ENCODE measurements around the gene SNU13. TPM values are rescaled to one million over a fixed set of nuclear protein-coding genes. Genes with fewer than 3 reads are reported as not detected.

Gene SNU13
- total and polyA plus RNA-seq, 2 of the 4 experiments (the other 2 are of a cell fraction) = 122 to 185 TPM

DNA sequence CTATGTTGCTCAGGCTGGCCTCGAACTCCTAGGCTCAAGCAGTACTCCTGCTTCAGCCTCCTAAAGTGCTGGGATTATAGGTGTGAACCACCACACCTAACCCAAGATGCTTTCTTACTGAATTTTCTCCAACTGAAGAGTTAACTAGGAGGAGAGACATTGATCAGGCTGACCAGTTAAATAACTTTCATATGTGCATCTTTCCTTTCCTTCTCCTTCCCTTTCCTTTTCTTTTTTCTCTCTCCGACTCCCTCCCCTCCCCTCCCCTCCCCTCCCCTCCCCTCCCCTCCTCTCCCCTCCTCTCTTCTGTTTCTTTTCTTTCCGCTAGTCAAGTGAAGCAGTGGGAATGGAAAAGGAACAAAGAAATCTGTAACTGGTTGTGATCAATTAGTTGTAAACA, 40.9 kb downstream of the SNU13 start:
- BruUV-seq (replicated peaks) = no TSS peak
- Histone ChIP-seq H2BK15ac (ENCODE audit: low read depth, low read length) (no peak overlapping the region), H3K23ac (ENCODE audit: low read depth, low read length) (no peak overlapping the region), H3K9me3 (ENCODE audit: control insufficient read depth, insufficient read depth, low read length) (no peaks in the 10 kb centered on the region), H3K9me1 (ENCODE audit: insufficient read depth, low read length) (peaks cover 5% of the 10 kb centered on the region; the same call in 1 of the 2 replicates), H2BK20ac (ENCODE audit: low read depth, low read length) (no peak overlapping the region), H3K36me3 (ENCODE audit: control insufficient read depth, insufficient read depth, low read length) (peaks cover 56% of the 10 kb centered on the region), H2AK5ac (ENCODE audit: low read depth, low read length) (no peak overlapping the region), H3K4ac (ENCODE audit: low read depth, low read length) (no peak overlapping the region), H3K56ac (ENCODE audit: extremely low read depth, insufficient read depth, low read length) (no peak overlapping the region), H4K5ac (ENCODE audit: low read depth, low read length) (no peak overlapping the region), H3K9ac (ENCODE audit: low read depth, low read length) (no peak overlapping the region), H4K8ac (ENCODE audit: low read depth in 2 of 2, low read length in 2 of 2) (no peak overlapping the region), H2BK120ac (ENCODE audit: low read depth, low read length) (no peak overlapping the region), H3K4me1 (ENCODE audit: control insufficient read depth, insufficient read depth, low read length) (no peaks in the 10 kb centered on the region; the same call in 1 of the 2 replicates), H2AFZ (replicated peaks; ENCODE audit: low read length, poor library complexity) (no peak overlapping the region), H4K91ac (ENCODE audit: insufficient read depth, low read depth, low read length) (no peak overlapping the region), H3K27ac (ENCODE audit: insufficient read depth, low read length) (no peak overlapping the region), H3K4me3 (ENCODE audit: insufficient read depth, low read depth, low read length) (no peak overlapping the region), H3K4me2 (ENCODE audit: low read depth, low read length) (no peak overlapping the region), H2BK5ac (ENCODE audit: low read depth, low read length, poor library complexity, severe bottlenecking) (no peak overlapping the region), H2AK9ac (replicated peaks; ENCODE audit: low read depth, low read length, poor library complexity) (no peak overlapping the region), H3K27me3 (ENCODE audit: control insufficient read depth, insufficient read depth, low read length) (no peaks in the 10 kb centered on the region), H3K14ac (replicated peaks; ENCODE audit: low read depth, low read length) (no peak overlapping the region), H3K79me1 (ENCODE audit: low read depth in 1 of 2, low read length in 2 of 2) (peaks cover 23 to 45% of the 10 kb centered on the region in 2 experiments), H3K18ac (ENCODE audit: low read depth, low read length) (no peak overlapping the region), H4K20me1 (ENCODE audit: insufficient read depth, low read length) (peaks cover under 1% of the 10 kb centered on the region)
- intact Hi-C loops (cut with micrococcal nuclease) = no loop called here
- POLR2A ChIA-PET (ENCODE audit: unreplicated experiment) = no interaction called here
- ATAC-seq (ENCODE audit: low read depth) (no peak), DNase-seq (no peak)
- no peak for TF ChIP-seq RFX5 (IDR thresholded peaks at IDR 0.05; ENCODE audit: low read depth, low read length)
- TF ChIP-seq MAZ (IDR thresholded peaks at IDR 0.05; ENCODE audit: borderline replicate concordance, low read depth, low read length) = no peak
- TF ChIP-seq RAD21 (IDR thresholded peaks at IDR 0.05; ENCODE audit: low read length) = no peak
- TF ChIP-seq MXI1 (IDR thresholded peaks at IDR 0.05; ENCODE audit: borderline replicate concordance, low read depth, low read length) = no peak
- in situ Hi-C loops (cut with MboI; ENCODE audit: low sequenced_read_pairs) = no loop called here
- no CpG with 5 or more reads among the region's 3 CpGs for WGBS, 2 experiments (ENCODE audit: extremely low coverage in 2 of 2, insufficient read length in 1 of 2)
- dilution Hi-C loops (cut with HindIII; ENCODE audit: low sequenced_read_pairs, unreplicated experiment) = no loop called here
- CTCF ChIA-PET = no interaction called here

Measured in IMR-90 (cell line).